NCI-H128 (cell line): Measurements from ENCODE around the gene MYZAP.

Experiments used
- DNase-seq: peaks from one replicate; lab custom pipeline; 2025; ENCODE audit not compliant: unreplicated experiment; lab: John Stamatoyannopoulos, UW

The MYZAP gene

DNA sequence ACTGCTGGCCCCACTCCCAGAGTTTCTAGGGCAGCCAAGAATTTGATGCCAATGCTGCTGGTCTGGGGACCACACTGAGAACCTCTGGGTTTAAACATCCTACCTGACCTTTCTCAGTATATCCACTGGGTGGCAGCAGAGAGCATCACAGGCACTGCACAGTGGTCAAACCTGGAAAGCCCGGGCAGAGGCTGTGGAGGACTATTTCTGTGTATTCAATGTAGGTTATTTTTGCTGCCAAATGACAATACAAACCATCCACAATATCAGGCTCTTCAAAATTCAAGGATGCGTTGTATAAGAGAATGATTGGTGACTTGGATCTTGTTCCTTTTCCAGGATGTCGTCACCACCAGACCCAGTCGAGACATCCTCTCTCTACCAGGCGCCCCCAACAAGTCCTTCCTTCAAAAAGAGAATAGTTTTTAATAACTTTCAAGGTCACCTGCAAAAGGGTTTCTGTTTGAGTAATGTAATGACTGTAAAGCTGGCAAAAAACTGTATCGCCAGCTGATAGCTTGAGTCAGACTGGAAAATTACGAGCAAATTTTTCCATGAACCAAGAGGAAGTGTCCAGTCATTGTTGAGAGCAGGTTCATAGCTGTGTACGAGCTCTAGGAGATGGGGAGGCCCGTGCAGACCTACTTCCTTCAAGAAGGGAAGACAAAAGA, 30.5 kb upstream of the MYZAP start:
- DNase-seq: peak; percentile 15

DNA sequence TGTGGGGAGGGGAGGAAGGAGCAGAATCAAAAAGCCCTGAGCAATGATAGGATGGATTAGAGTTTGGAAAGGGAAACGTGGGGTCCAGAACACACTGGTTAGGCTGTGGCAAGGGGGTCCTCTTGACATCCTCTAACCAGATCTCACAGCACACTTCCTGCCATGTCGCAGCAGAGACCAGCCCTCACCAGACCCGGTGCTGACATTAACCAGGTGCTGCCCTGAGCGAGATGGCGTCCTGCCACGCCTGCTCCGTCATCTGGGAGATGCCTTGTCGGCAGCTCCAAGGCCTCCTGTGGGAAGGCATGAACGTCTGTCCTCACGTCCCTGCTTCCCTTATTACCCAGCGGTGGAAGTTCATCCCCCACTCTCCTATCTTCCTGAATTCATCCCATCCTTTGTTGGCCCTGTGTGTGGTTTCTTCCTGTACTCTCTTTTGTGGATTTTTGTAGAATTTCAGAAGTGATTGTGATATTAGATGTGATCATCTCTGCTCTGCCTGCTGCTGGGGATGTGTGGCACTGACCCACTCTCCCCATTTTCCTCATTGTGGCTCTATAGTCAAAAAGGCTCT, 29.4 kb upstream of the MYZAP start:
- DNase-seq: no peak

- no peak for DNase-seq
Observed at GRCh38 chr15:57563416-57563815, 28.3 kb upstream of the MYZAP start.

GRCh38 chr15:57565311-57565710, 26.4 kb upstream of the MYZAP start:
- no peak for DNase-seq

GRCh38 chr15:57566834-57567233, 24.9 kb upstream of the MYZAP start:
- no peak for DNase-seq

DNA sequence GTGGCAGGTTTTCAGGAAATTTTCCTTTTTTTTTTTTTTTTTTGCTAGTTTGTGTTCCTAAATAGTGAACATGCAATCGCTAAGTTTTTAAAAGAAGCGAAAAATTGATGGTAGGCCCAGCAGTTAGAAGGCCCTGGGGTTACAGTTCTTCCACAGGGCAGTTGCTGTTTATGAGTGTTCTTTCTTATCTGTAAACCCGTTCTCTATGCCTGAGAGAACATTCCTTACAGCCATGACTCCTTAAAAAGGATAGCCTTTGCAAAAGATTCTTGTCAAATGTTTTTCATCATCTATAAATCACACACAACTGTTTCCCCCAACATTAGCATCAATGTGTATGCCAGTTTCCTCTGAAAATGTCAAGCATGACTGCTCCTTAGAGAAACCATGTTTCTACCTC, 23.8 kb upstream of the MYZAP start:
- no peak for DNase-seq

- no peak for DNase-seq
Observed at GRCh38 chr15:57568299-57568698, 23.4 kb upstream of the MYZAP start.

DNA sequence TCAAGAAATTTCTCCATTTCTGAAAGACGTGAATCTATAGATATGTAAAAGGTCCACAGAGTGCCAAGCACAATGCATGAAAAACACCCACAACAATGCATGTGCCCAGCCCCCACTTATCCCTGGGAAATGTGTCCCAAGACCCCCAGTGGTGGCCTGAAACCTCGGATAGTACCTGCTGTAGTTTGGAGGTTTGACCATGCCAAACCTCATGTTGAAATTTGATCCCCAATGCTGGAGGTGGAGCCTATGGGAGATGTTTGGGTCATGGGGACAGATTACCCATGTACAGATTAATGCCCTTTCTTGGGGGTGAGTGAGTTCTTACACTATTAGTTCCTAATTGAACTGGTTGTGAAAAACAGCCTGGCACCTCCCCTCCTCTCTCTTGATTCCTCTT, 21.4 kb upstream of the MYZAP start:
- no peak for DNase-seq

DNA sequence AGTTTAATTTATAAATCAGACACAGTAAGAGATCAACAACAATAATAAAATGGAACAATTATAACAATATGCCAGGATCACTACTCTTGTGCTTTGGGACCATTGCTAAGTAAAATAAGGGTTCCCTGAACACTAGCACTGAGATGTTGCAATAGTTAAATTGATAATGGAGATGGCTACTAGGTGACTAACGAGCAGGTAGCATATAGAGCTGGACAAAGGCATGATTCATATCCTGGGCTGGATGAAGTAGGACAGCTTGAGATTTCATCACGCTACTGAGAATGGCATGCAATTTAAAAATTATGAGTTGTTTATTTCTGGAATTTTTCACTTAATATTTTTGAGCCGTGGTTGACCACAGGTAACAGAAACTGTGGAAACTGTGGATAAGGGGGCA, 20.7 kb upstream of the MYZAP start:
- DNase-seq: no peak

DNA sequence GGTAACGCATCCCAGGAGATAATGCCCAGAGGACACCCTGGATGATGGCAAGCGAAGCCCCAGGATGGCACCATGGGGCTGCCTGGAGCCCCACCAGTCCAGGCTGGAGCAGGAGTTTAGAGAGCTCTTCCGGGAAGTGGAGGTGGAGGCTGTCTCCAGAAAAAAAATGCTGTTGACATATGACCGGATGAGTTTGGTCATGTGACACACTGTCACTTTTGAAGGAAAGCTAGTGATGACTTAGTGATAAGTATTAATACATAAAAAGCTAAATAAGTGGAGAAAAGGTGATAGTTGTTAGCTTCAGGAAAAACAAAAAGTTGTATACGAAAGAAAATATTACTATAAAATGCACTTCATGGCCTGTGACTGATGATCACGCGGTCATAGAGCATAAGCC, 20.0 kb upstream of the MYZAP start:
- no peak for DNase-seq

- no peak for DNase-seq
Observed at GRCh38 chr15:57572468-57572867, 19.2 kb upstream of the MYZAP start.

GRCh38 chr15:57573151-57573550, 18.6 kb upstream of the MYZAP start:
- no peak for DNase-seq

GRCh38 chr15:57575363-57575762, 16.3 kb upstream of the MYZAP start:
- no peak for DNase-seq

GRCh38 chr15:57578288-57578900, 13.3 kb upstream of the MYZAP start:
- no peak for DNase-seq

DNA sequence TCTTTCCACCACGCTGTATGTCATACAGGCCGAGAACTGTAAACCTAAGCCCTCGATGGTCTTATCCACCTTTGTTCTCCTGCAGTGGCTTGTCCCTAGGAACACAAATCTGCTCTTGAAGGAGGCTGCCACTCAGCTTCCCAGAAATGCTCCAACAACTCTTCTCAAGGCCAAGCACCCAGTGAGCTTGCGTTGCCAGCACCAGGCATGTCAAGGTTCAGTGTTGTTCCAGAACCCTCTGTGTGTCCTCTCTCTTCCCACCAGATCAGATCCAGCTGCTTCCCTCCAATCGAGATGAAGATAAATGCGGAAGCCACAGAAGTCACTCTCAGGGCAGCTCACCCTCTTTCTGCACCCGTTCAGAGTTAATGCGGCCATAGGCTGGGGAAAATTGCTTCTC, 11.3 kb upstream of the MYZAP start:
- no peak for DNase-seq

DNA sequence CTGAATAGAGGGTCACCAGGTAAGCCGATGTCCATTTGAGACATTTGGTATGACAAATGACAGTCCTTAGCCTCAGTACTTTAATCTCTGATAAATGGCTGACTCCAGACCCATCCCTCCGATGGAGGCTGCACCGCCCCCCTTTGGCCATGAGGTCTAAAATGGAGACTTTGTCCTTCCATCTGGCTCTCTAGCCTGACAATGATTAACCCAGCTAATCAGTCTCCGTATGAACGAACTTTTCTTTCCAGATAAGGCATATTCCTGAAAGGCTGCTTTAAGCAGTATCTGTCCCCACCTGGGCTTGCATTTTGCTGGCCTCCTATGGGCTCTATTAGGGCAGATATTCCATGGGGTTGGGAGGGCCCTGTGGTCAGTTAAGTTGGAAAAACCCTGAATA, 10.8 kb upstream of the MYZAP start:
- DNase-seq: no peak

DNA sequence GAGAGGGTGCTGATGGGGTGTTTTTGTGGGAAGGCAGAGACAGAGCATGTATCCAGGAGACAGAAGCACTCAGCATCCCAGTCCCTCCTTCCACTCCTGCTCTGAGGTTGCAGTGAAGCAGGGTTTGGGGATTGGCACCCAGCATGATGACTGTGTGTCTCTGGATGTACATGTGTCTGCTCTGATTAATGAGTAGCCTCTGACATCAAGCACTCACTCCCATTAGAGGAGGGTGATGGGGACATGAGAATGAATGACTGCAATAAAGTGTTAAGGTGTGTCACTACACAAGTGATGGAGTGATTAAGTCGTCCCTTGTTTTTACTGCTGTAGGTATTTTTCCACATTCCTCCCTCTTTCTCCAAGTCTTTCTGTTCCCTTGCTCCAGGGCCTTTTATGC, 9.6 kb upstream of the MYZAP start:
- no peak for DNase-seq

- no peak for DNase-seq
Observed at GRCh38 chr15:57583282-57583681, 8.4 kb upstream of the MYZAP start.

GRCh38 chr15:57583720-57584119, 8.0 kb upstream of the MYZAP start:
- no peak for DNase-seq

GRCh38 chr15:57586661-57587424, 4.9 kb upstream of the MYZAP start:
- no peak for DNase-seq

DNA sequence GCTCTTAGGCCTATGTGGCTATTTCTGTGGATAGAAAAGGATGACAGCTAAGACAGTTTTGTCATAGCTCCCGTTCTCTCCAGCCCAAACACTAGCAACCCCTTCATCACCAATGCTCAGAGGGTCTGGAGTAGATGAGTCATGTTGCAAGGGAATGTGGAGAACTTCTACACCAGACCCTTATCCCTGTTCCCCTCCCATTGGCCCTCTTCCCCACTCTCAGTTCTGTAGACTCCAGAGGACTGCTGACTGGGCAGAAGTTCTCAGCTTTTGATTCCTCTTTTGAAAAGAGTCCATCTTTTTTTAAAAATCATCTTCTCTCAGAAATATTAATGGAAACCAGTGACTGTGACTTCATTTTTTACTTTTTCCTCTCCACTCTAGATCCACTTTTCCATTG, 2.4 kb upstream of the MYZAP start:
- no peak for DNase-seq

- DNase-seq: no peak
Observed at GRCh38 chr15:57589754-57590153, 1.9 kb upstream of the MYZAP start.
